Measurements from ENCODE around the gene CORO7.
"Not testable (repeated sequence)": the region's sequence is repeated elsewhere in the genome, so short reads cannot be mapped to it uniquely, and the experiment has no call there.

CORO7 gene

DNA sequence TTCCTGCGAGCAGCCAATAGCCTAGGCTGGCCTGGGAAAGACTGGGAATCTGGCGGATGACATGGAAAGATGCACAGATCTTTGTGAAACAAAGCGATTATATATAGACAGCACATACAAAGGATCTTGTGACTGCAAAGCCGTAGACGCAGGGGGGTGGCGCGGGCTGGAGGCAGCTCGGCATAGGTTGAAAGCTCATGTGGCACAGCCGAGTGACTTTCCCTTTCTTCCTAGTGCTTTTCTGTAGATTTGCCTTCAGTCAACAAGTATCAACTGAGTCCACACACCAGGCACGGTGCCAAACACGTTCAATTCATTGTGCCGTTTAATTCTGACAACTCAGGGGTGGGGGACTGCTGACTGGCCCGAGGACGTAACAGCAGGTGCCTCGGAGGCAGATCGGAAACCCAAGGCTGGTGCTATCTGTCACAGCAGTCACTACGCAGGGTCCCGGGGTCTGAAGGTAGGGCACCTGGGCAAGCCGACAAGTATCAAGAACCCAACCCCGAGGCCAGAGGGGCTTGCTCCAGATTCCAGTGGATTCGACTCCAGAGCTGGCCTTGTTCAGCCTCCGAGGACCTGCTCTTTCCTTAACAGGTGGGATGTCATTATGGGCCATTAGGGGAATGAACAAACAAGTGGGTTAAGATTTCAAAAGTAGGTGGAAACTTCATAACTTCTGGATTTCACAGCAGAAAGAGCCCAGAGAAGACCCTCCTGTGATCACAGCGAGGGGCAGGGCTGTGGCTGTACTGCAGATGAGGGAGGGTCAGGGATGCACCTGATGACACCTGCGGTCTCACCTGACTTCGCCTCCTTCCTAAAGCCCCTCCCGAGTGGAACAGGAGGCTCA lies 71.2 kb downstream of the CORO7 start:
- H3K4me3 ChIP-seq (replicated peaks; ENCODE audit: low read depth, low read length) = no peak overlapping the region

DNA sequence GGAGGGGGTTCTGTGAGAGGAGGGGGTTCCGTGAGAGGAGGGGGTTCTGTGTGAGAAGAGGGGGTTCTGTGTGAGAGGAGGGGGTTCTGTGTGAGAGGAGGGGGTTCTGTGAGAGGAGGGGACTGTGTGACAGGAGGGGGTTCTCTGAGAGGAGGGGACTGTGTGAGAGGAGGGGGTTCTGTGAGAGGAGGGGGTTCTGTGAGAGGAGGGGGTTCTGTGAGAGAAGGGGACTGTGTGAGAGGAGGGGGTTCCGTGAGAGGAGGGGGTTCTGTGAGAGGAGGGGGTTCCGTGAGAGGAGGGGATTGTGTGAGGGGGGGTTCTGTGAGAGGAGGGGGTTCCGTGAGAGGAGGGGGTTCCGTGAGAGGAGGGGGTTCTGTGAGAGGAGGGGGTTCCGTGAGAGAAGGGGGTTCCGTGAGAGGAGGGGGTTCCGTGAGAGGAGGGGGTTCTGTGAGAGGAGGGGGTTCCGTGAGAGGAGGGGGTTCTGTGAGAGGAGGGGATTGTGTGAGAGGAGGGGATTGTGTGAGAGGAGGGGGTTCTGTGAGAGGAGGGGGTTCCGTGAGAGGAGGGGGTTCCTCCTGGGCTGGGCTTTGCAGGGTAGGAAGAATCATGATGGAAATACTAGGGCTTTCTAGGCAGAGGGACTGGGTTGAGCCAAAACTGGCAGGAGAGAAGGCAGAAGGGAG lies 72.0 kb downstream of the CORO7 start:
- DNase-seq (ENCODE audit: low read depth); H3K4me3 ChIP-seq (replicated peaks; ENCODE audit: low read depth, low read length): not testable (repeated sequence)

More for the DNA sequence above, 71.2 kb downstream of the CORO7 start:
- no peak for DNase-seq (ENCODE audit: low read depth)
- TF ChIP-seq, protein P1, sequence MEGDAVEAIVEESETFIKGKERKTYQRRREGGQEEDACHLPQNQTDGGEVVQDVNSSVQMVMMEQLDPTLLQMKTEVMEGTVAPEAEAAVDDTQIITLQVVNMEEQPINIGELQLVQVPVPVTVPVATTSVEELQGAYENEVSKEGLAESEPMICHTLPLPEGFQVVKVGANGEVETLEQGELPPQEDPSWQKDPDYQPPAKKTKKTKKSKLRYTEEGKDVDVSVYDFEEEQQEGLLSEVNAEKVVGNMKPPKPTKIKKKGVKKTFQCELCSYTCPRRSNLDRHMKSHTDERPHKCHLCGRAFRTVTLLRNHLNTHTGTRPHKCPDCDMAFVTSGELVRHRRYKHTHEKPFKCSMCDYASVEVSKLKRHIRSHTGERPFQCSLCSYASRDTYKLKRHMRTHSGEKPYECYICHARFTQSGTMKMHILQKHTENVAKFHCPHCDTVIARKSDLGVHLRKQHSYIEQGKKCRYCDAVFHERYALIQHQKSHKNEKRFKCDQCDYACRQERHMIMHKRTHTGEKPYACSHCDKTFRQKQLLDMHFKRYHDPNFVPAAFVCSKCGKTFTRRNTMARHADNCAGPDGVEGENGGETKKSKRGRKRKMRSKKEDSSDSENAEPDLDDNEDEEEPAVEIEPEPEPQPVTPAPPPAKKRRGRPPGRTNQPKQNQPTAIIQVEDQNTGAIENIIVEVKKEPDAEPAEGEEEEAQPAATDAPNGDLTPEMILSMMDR (IDR thresholded peaks at IDR 0.05; ENCODE audit: low read length, missing control alignments) = no peak

DNA sequence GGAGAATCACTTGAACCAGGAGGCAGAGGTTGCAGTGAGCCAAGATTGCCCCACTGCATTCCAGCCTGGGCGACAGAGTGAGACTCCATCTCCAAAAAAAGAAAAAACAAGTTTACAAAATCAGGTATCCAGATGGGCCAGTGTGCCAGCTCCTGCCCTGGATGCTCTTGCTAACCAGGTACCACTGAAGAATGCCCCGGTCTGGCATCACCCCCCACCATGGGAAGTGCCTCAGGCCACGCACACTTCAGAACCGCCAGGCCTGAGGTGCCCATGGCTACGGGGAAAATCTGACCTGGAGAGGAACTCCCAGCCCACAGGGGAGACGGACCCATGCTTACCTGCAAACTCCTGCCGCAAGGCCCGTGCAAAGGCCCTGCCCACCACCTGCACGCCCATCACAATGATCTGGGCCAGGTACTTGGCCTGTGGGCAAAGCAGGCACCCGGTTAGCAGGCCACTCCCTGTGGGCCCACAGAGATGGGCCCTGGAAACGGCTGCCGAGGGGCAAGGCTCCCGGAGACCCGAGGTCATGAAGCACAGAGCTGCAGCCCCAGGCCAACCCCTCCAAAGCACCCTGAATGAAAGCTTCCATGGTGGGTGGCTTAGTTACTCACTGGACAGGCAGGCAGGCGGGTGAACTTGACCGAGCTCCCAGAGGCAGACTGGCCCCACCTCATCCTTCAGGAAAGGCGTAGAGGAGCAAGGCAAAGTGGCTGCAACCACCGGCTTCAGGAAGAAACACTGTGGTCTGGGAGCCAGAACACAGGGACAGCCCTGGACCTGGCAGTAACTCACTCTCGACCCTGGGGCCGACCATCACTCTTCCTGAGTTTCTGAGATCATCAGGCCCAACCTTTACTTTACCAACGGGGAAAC lies 73.3 kb downstream of the CORO7 start:
- TF ChIP-seq, protein P1 (IDR thresholded peaks at IDR 0.05; ENCODE audit: low read length, missing control alignments) = no peak
- DNase-seq (ENCODE audit: low read depth) = no peak
- H3K4me3 ChIP-seq (replicated peaks; ENCODE audit: low read depth, low read length) = no peak overlapping the region

DNA sequence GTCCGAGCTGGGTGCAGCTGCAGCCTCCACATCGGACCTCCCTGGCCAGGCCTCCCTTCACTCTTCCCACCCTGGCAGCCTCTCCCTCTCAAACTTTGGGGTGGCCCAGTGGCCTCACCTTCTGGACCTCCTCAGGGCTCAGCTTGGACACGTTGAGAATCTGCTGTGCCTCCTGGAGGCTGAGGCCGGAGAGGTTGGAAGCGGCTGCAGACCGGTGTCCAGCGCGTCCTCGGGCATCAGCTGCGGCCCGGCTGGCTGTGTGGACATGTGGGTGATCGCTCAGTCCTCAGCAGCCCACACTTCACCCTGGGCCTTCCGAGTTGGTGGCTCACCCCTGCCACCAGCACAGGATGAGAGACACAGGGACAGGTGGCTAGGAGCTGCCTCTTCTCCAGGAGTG lies 75.1 kb downstream of the CORO7 start:
- no peak for DNase-seq (ENCODE audit: low read depth)
- no peak overlapping the region for H3K4me3 ChIP-seq (replicated peaks; ENCODE audit: low read depth, low read length)
- TF ChIP-seq, protein P1 (IDR thresholded peaks at IDR 0.05; ENCODE audit: low read length, missing control alignments) = no peak

DNA sequence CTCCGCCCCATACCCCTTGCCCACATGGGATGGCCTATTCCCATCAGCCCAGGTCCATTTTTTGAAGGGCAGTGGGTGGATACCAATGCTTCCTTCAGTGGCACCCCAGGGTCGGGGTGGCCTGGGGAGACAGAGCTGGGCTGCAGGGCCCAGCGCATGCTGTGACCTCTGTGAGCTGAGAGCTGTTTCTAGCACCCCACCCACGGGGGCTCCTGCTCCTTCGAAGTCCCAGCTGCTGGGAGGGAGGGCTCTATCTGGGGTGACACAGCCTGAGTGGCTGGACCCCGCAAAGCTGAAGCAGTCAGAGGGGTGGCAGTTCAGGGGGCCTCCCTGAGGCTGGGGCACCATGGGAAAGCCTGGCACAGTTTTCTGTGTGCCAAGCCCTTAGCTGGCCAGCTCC lies 76.0 kb downstream of the CORO7 start:
- TF ChIP-seq, protein P1 (IDR thresholded peaks at IDR 0.05; ENCODE audit: low read length, missing control alignments) = no peak
- no peak for DNase-seq (ENCODE audit: low read depth)
- H3K4me3 ChIP-seq (replicated peaks; ENCODE audit: low read depth, low read length) = no peak overlapping the region

DNA sequence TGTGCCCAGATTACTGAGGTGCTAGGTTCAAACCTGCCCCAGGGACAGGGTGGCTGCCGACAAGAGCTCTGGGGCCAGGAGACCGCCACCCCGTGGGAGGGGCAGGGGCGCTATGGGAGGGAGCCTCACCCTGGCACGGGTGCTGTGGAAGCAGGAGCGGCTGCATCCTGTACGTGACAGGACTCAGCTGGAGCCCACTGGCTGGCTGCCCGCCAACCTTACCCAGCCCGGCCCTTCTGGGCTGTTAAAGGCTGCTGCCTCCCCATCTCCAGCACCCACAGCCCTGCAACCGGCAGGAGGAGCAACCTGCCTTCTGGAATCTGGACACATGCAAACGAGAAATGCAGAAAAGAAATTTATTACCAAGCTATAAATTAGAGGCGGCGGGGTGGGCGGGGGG lies 76.5 kb downstream of the CORO7 start:
- TF ChIP-seq, protein P1 (IDR thresholded peaks at IDR 0.05; ENCODE audit: low read length, missing control alignments) = peak; percentile 26
- H3K4me3 ChIP-seq (replicated peaks; ENCODE audit: low read depth, low read length) = no peak overlapping the region
- peak; percentile 72 for DNase-seq (ENCODE audit: low read depth)

DNA sequence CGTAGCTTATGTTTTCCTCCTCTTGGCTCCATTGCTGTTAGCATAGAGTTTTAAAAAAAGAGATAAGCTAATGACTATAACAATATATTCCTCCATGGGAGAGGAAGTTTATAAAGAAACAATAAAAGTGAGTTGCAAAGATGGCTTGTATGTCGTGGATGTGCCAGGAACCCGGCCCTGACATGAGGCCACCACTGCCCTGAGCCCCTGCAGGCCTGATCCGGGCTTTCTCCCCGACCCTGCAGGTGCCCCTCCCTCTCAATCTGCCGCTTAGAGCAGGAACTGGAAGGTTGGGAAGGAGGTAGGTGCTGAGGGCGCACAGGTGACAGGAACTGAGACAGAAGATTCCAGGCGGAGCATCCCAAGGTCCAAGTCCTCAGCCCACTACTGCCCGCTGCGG lies 76.9 kb downstream of the CORO7 start:
- no peak for DNase-seq (ENCODE audit: low read depth)
- no peak overlapping the region for H3K4me3 ChIP-seq (replicated peaks; ENCODE audit: low read depth, low read length)
- TF ChIP-seq, protein P1 (IDR thresholded peaks at IDR 0.05; ENCODE audit: low read length, missing control alignments) = no peak
